SK-N-SH treated with all-trans-retinoic acid at 6 μM for 48 hours (cell line): ENCODE data around the gene NRSN2.

Source experiments
- ATAC-seq: fragments of 200-7000 bp; cut with Tn5 transposase; 3 replicates; pipeline ENCODE4 v1.9.1; 2020; ENCODE audit warnings: mild to moderate bottlenecking, moderate library complexity
- ARNTL ChIP-seq: fragments of 450-650 bp; formaldehyde crosslinking; IDR thresholded peaks from 2 replicates; pipeline ENCODE4 v1.5.0; 2020; ENCODE audit warnings: low read depth, mild to moderate bottlenecking, moderate library complexity, borderline replicate concordance
- BACH2 ChIP-seq: fragments of 250-450 bp; sonication (Bioruptor Pico); IDR thresholded peaks from 2 replicates; pipeline ENCODE4 v1.9.0; 2021; ENCODE audit warnings: mild to moderate bottlenecking, borderline replicate concordance
- CREB5 ChIP-seq: fragments of 250-450 bp; sonication (Bioruptor Pico); IDR thresholded peaks from 2 replicates; pipeline ENCODE4 v1.5.1; 2020; ENCODE audit warnings: low read depth, mild to moderate bottlenecking, moderate library complexity
- CSDC2 ChIP-seq: fragments of 250-450 bp; sonication (Bioruptor Pico); IDR thresholded peaks from 2 replicates; pipeline ENCODE4 v1.5.0; 2020; ENCODE audit warnings: mild to moderate bottlenecking, moderate library complexity
- ESRRG ChIP-seq: fragments of 250-450 bp; sonication (Bioruptor Pico); IDR thresholded peaks from 2 replicates; pipeline ENCODE4 v1.6.1; 2021; ENCODE audit warnings: mild to moderate bottlenecking
- GLIS3 ChIP-seq: fragments of 250-450 bp; sonication (Bioruptor Pico); IDR thresholded peaks from 2 replicates; pipeline ENCODE4 v1.5.0; 2020; ENCODE audit warnings: mild to moderate bottlenecking, moderate library complexity
- ISL1 ChIP-seq: fragments of 250-450 bp; sonication (Bioruptor Pico); IDR thresholded peaks from 2 replicates; pipeline ENCODE4 v2.1.2; 2022; ENCODE audit warnings: mild to moderate bottlenecking, moderate library complexity
- OSR1 ChIP-seq: fragments of 250-450 bp; sonication (Bioruptor Pico); IDR thresholded peaks from 2 replicates; pipeline ENCODE4 v1.8.0; 2022; ENCODE audit warnings: moderate library complexity, mild to moderate bottlenecking, inconsistent platforms
- PATZ1 ChIP-seq: fragments of 250-450 bp; sonication (Bioruptor Pico); IDR thresholded peaks from 2 replicates; pipeline ENCODE4 v1.8.0; 2020; ENCODE audit warnings: mild to moderate bottlenecking, moderate library complexity, borderline replicate concordance
- POU6F1 ChIP-seq: fragments of 250-450 bp; sonication (Bioruptor Pico); IDR thresholded peaks from 2 replicates; pipeline ENCODE4 v1.8.0; 2021; ENCODE audit warnings: low read depth, mild to moderate bottlenecking, moderate library complexity, borderline replicate concordance
- PPARA ChIP-seq: fragments of 250-450 bp; sonication (Bioruptor Pico); IDR thresholded peaks from 2 replicates; pipeline ENCODE4 v1.5.0; 2020; ENCODE audit warnings: mild to moderate bottlenecking, borderline replicate concordance
- RARB ChIP-seq: fragments of 250-450 bp; sonication (Bioruptor Pico); IDR thresholded peaks from 2 replicates; pipeline ENCODE4 v1.8.0; 2021; ENCODE audit warnings: mild to moderate bottlenecking, moderate library complexity
- SNAI2 ChIP-seq: fragments of 250-450 bp; sonication (Bioruptor Pico); IDR thresholded peaks from 2 replicates; pipeline ENCODE4 v1.5.0; 2020; ENCODE audit warnings: mild to moderate bottlenecking, moderate library complexity
- TCF4 ChIP-seq: fragments of 250-450 bp; sonication (Bioruptor Pico); IDR thresholded peaks from 2 replicates; pipeline ENCODE4 v1.8.0; 2021; ENCODE audit warnings: mild to moderate bottlenecking, moderate library complexity, borderline replicate concordance
- TOX ChIP-seq: fragments of 250-450 bp; sonication (Bioruptor Pico); IDR thresholded peaks from 2 replicates; pipeline ENCODE4 v1.8.0; 2021; ENCODE audit warnings: mild to moderate bottlenecking, moderate library complexity, borderline replicate concordance
- ZC3H10 ChIP-seq: fragments of 250-450 bp; sonication (Bioruptor Pico); IDR thresholded peaks from 2 replicates; pipeline ENCODE4 v1.5.1; 2021; ENCODE audit warnings: mild to moderate bottlenecking, moderate library complexity
- ZFP3 ChIP-seq: fragments of 250-450 bp; sonication (Bioruptor Pico); IDR thresholded peaks from 2 replicates; pipeline ENCODE4 v1.5.0; 2020; ENCODE audit warnings: mild to moderate bottlenecking, moderate library complexity
- ZFP30 ChIP-seq: fragments of 450-650 bp; formaldehyde crosslinking; IDR thresholded peaks from 2 replicates; pipeline ENCODE4 v1.5.0; 2022; ENCODE audit warnings: mild to moderate bottlenecking, moderate library complexity
- ZNF565 ChIP-seq: fragments of 450-650 bp; formaldehyde crosslinking; conservative IDR thresholded peaks from 2 replicates; pipeline ENCODE4 v1.5.0; 2020; ENCODE audit warnings: low read depth, mild to moderate bottlenecking, moderate library complexity
- ZNF70 ChIP-seq: fragments of 450-650 bp; formaldehyde crosslinking; IDR thresholded peaks from 2 replicates; pipeline ENCODE4 v1.5.0; 2020; ENCODE audit warnings: mild to moderate bottlenecking, moderate library complexity
- TF ChIP-seq, protein P1 (sequence below): fragments of 250-450 bp; sonication (Bioruptor Pico); IDR thresholded peaks from 2 replicates; pipeline ENCODE4 v1.5.1; 2021; ENCODE audit warnings: mild to moderate bottlenecking, moderate library complexity
- TF ChIP-seq, protein P2 (sequence below): fragments of 250-450 bp; sonication (Bioruptor Pico); IDR thresholded peaks from 2 replicates; pipeline ENCODE4 v1.5.0; 2020; ENCODE audit warnings: mild to moderate bottlenecking, moderate library complexity

The NRSN2 gene

GRCh38 chr20:400128-400453 is 53.2 kb downstream of the NRSN2 start:
- ATAC-seq, result no peak
- TF ChIP-seq ARNTL (CRISPR knock-in tag) (no peak), PPARA (CRISPR knock-in tag) (no peak), ESRRG (CRISPR knock-in tag) (no peak), BACH2 (CRISPR knock-in tag) (no peak), RARB (CRISPR knock-in tag) (no peak), ZFP30 (no peak)
- TF ChIP-seq, all 23 proteins: peak for 0

DNA sequence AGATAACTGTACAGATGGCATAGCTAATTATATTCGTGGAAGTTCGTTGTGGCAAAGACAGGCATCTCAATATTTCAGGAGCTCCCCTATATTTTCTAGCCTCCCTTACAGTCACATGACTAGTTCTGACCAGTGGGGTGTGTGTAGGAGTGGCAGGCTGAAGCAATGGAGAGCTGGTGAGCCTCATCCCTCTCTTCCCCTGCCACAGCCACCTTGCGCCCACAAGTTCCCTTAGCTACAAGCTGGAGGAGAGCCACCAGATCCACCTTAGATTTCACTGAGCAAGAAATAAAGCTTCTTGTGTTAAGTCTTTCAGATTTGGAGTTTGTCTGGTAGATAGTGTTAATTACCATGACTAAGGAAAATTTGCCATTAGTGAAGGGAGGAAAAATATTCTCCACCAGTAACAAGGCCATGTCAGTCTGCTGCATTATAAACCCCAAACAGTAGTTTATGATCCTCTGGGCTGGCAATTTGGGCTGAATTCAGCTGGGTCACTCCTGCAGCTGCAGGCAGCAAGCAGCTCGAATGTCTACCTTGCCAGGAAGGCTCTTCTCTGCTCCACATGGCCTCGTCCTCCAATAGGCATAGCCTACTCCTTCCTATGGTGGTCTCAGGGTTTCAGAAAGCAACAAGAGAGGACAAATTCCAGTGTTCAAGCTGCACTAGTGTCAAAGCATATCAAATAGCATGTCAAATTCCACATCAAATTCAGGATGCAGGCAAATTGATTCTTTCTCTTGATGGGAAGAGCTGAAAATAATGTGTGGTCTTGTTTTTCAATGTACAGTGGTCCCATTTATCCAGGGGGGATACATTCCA is 53.8 kb downstream of the NRSN2 start:
- ATAC-seq, result peak; percentile 80
- TF ChIP-seq ZNF70 (CRISPR knock-in tag), result no peak
- no peak for TF ChIP-seq CREB5 (CRISPR knock-in tag)
- TF ChIP-seq POU6F1 (CRISPR knock-in tag), result no peak
- TF ChIP-seq, protein P1, sequence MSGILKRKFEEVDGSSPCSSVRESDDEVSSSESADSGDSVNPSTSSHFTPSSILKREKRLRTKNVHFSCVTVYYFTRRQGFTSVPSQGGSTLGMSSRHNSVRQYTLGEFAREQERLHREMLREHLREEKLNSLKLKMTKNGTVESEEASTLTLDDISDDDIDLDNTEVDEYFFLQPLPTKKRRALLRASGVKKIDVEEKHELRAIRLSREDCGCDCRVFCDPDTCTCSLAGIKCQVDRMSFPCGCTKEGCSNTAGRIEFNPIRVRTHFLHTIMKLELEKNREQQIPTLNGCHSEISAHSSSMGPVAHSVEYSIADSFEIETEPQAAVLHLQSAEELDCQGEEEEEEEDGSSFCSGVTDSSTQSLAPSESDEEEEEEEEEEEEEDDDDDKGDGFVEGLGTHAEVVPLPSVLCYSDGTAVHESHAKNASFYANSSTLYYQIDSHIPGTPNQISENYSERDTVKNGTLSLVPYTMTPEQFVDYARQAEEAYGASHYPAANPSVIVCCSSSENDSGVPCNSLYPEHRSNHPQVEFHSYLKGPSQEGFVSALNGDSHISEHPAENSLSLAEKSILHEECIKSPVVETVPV (CRISPR knock-in tag), result no peak
- no peak for TF ChIP-seq TOX (CRISPR knock-in tag)
- no peak for TF ChIP-seq PATZ1
- TF ChIP-seq TCF4, result no peak
- TF ChIP-seq CSDC2, result no peak
- no peak for TF ChIP-seq RARB (CRISPR knock-in tag)
- no peak for TF ChIP-seq OSR1 (CRISPR knock-in tag)
- no peak for TF ChIP-seq PPARA (CRISPR knock-in tag)
- TF ChIP-seq SNAI2 (CRISPR knock-in tag), result no peak
- TF ChIP-seq ZFP3 (CRISPR knock-in tag), result no peak
- TF ChIP-seq ARNTL (CRISPR knock-in tag), result no peak
- TF ChIP-seq, protein P2, sequence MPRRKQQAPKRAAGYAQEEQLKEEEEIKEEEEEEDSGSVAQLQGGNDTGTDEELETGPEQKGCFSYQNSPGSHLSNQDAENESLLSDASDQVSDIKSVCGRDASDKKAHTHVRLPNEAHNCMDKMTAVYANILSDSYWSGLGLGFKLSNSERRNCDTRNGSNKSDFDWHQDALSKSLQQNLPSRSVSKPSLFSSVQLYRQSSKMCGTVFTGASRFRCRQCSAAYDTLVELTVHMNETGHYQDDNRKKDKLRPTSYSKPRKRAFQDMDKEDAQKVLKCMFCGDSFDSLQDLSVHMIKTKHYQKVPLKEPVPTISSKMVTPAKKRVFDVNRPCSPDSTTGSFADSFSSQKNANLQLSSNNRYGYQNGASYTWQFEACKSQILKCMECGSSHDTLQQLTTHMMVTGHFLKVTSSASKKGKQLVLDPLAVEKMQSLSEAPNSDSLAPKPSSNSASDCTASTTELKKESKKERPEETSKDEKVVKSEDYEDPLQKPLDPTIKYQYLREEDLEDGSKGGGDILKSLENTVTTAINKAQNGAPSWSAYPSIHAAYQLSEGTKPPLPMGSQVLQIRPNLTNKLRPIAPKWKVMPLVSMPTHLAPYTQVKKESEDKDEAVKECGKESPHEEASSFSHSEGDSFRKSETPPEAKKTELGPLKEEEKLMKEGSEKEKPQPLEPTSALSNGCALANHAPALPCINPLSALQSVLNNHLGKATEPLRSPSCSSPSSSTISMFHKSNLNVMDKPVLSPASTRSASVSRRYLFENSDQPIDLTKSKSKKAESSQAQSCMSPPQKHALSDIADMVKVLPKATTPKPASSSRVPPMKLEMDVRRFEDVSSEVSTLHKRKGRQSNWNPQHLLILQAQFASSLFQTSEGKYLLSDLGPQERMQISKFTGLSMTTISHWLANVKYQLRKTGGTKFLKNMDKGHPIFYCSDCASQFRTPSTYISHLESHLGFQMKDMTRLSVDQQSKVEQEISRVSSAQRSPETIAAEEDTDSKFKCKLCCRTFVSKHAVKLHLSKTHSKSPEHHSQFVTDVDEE, result no peak
- TF ChIP-seq GLIS3 (CRISPR knock-in tag), result no peak
- no peak for TF ChIP-seq ISL1 (CRISPR knock-in tag)
- TF ChIP-seq ZNF565 (CRISPR knock-in tag), result no peak
- TF ChIP-seq ZC3H10 (CRISPR knock-in tag), result no peak
- no peak for TF ChIP-seq ZFP30
- TF ChIP-seq, all 23 proteins: peak for 0
